K562 (cell line): ENCODE measurements around the gene IFI27L2. TPM values are rescaled to one million over a fixed set of nuclear protein-coding genes. Genes with fewer than 3 reads are reported as not detected.
A peak's percentile ranks its signal among the peaks of the same experiment; 100 is the strongest.

Source experiments
- ELF1 ChIP-seq: fragments of 200-800 bp; sonication (Bioruptor generic); IDR thresholded peaks from 2 replicates; pipeline ENCODE4 v1.6.1; 2016; ENCODE audit warnings: missing genetic modification characterization, missing compliant biosample characterization
- FIP1L1 ChIP-seq: fragments of 200-400 bp; formaldehyde crosslinking; IDR thresholded peaks from 2 replicates; pipeline ENCODE4 v1.6.1; 2018; ENCODE audit warnings: mild to moderate bottlenecking, low read depth, low read length; ENCODE audit not compliant: poor library complexity, severe bottlenecking
- FOS ChIP-seq: IDR thresholded peaks from 3 replicates; pipeline ENCODE4 v1.6.1; 2011; ENCODE audit not compliant: insufficient read length; ENCODE audit errors: extremely low read depth
- NFXL1 ChIP-seq: fragments of 450-650 bp; formaldehyde crosslinking; IDR thresholded peaks from 2 replicates; pipeline ENCODE4 v1.4.0; 2021; ENCODE audit warnings: mild to moderate bottlenecking
- PRMT5 ChIP-seq: sonication (generic); formaldehyde crosslinking; IDR thresholded peaks from 2 replicates; pipeline ENCODE4 v1.5.0; 2020; ENCODE audit warnings: missing genetic modification reagents
- SIN3B ChIP-seq: fragments of 450-650 bp; IDR thresholded peaks from 2 replicates; pipeline ENCODE4 v1.6.1; 2017; ENCODE audit warnings: low read depth, mild to moderate bottlenecking, moderate library complexity
- ZBTB33 ChIP-seq: sonication (generic); formaldehyde crosslinking; IDR thresholded peaks from 2 replicates; pipeline ENCODE4 v1.8.1; 2023; ENCODE audit warnings: mild to moderate bottlenecking, missing genetic modification reagents
- ZBTB34 ChIP-seq: fragments of 250-450 bp; sonication (Bioruptor Pico); IDR thresholded peaks from 2 replicates; pipeline ENCODE4 v1.8.0; 2021; ENCODE audit warnings: mild to moderate bottlenecking, moderate library complexity
- ZEB2 ChIP-seq: fragments of 450-650 bp; IDR thresholded peaks from 2 replicates; pipeline ENCODE4 v1.6.1; 2016
- ZFP36 ChIP-seq: fragments of 150-350 bp; IDR thresholded peaks from 2 replicates; pipeline ENCODE4 v1.6.1; 2018; ENCODE audit warnings: low read length, low read depth; ENCODE audit not compliant: partially characterized antibody
- ZFX ChIP-seq: sonication (generic); formaldehyde crosslinking; IDR thresholded peaks from 2 replicates; pipeline ENCODE4 v1.8.0; 2022; ENCODE audit warnings: mild to moderate bottlenecking, missing genetic modification reagents, moderate library complexity
- ZNF551 ChIP-seq: fragments of 250-450 bp; sonication (Bioruptor Pico); IDR thresholded peaks from 2 replicates; pipeline ENCODE4 v1.5.0; 2021; ENCODE audit warnings: mild to moderate bottlenecking, moderate library complexity
- ZNF696 ChIP-seq: fragments of 250-450 bp; sonication (Bioruptor Pico); conservative IDR thresholded peaks from 2 replicates; pipeline ENCODE4 v1.4.0; 2020; ENCODE audit warnings: mild to moderate bottlenecking, moderate library complexity
- polyA plus RNA-seq, 8 experiments: library from polyadenylated mRNA; depleted of rRNA in 4 of 8; stranded (reverse) in 5 of 8; unstranded in 3 of 8; fragments of >200 nt; fragmentation: Nextera tagmentation in 2 of 8; fragmentation: Illumina TruSeq in 1 of 8; extraction: Ambion mirVana in 2 of 8; extraction: Trizol in 1 of 8; gene quantifications; 2 replicates each; pipeline versions ENCODE4 v1.2.1 to v1.2.3, GENCODE V29; 2011 to 2014; ENCODE audit warnings: inconsistent platforms in 1 of 8, missing spikeins in 1 of 8
- total RNA-seq, 7 experiments: library from RNA; depleted of rRNA in 6 of 7; stranded (reverse); fragments of >200 nt in 6 of 7; fragmentation: Illumina TruSeq in 2 of 7; extraction: Trizol in 2 of 7; gene quantifications; 2 replicates each; pipeline versions ENCODE4 v1.2.1 to v1.2.3, GENCODE V29; 2011 to 2021; ENCODE audit warnings: low replicate concordance in 1 of 7
- TF ChIP-seq, protein P1 (sequence below), 3 experiments: fragments of 200-800 bp in 1 of 3; sonication (Bioruptor generic) in 1 of 3; sonication (generic) in 1 of 3; formaldehyde crosslinking in 1 of 3; IDR thresholded peaks; 2 replicates each; pipeline versions ENCODE4 v1.6.1 to v1.8.0; 2016 to 2022; ENCODE audit warnings: mild to moderate bottlenecking in 2 of 3, missing compliant biosample characterization in 2 of 3, missing genetic modification characterization in 2 of 3, missing genetic modification reagents in 1 of 3
- TF ChIP-seq, protein P2 (sequence below): sonication (generic); formaldehyde crosslinking; IDR thresholded peaks from 2 replicates; pipeline ENCODE4 v1.8.1; 2022; ENCODE audit warnings: missing genetic modification reagents
- TF ChIP-seq, protein P3 (sequence below), 2 experiments: IDR thresholded peaks in 1 of 2; conservative IDR thresholded peaks in 1 of 2; 2 replicates each; pipeline ENCODE4 v1.6.1; 2016; ENCODE audit warnings: low read depth in 2 of 2, mild to moderate bottlenecking in 1 of 2, missing compliant biosample characterization in 1 of 2, missing genetic modification characterization in 1 of 2, moderate library complexity in 1 of 2

Gene IFI27L2
- total and polyA plus RNA-seq, 9 of the 15 experiments (the other 6 are each of a cell fraction or from before 2014, with no cell fraction given): 1.0 to 9.3 (median 4.1) TPM

- TF ChIP-seq, protein P1, sequence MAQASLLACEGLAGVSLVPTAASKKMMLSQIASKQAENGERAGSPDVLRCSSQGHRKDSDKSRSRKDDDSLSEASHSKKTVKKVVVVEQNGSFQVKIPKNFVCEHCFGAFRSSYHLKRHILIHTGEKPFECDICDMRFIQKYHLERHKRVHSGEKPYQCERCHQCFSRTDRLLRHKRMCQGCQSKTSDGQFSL (CRISPR knock-in tag; IDR thresholded peaks at IDR 0.05): no peak
- TF ChIP-seq, protein P1 (tag; IDR thresholded peaks at IDR 0.05): no peak
- TF ChIP-seq, protein P2, sequence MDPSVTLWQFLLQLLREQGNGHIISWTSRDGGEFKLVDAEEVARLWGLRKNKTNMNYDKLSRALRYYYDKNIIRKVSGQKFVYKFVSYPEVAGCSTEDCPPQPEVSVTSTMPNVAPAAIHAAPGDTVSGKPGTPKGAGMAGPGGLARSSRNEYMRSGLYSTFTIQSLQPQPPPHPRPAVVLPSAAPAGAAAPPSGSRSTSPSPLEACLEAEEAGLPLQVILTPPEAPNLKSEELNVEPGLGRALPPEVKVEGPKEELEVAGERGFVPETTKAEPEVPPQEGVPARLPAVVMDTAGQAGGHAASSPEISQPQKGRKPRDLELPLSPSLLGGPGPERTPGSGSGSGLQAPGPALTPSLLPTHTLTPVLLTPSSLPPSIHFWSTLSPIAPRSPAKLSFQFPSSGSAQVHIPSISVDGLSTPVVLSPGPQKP: no peak
- TF ChIP-seq SIN3B (no peak), PRMT5 (CRISPR knock-in tag) (no peak), ZBTB33 (CRISPR knock-in tag) (no peak), FOS (peak; percentile 56), NFXL1 (CRISPR knock-in tag) (no peak), ZNF551 (CRISPR knock-in tag) (no peak), ZFP36 (no peak), FIP1L1 (no peak), ELF1 (tag) (peak; percentile 42; the same call in 1 of the 2 replicates), ZNF696 (no peak), ZBTB34 (CRISPR knock-in tag) (no peak), ZFX (CRISPR knock-in tag) (peak; percentile 72), ZEB2 (no peak)
- TF ChIP-seq, protein P3, sequence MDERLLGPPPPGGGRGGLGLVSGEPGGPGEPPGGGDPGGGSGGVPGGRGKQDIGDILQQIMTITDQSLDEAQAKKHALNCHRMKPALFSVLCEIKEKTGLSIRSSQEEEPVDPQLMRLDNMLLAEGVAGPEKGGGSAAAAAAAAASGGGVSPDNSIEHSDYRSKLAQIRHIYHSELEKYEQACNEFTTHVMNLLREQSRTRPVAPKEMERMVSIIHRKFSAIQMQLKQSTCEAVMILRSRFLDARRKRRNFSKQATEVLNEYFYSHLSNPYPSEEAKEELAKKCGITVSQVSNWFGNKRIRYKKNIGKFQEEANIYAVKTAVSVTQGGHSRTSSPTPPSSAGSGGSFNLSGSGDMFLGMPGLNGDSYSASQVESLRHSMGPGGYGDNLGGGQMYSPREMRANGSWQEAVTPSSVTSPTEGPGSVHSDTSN (CRISPR knock-in tag; IDR thresholded peaks at IDR 0.05; ENCODE audit: low read depth): no peak
- TF ChIP-seq, protein P3 (tag; conservative IDR thresholded peaks at IDR 0.05; ENCODE audit: low read depth): no peak
Observed at GRCh38 chr14:94080621-94081385, 48.6 kb downstream of the IFI27L2 start, which contains the start of the genes DDX24 and IFI27L1 (continued).
